Measurements from ENCODE around the gene PASK.

DNA sequence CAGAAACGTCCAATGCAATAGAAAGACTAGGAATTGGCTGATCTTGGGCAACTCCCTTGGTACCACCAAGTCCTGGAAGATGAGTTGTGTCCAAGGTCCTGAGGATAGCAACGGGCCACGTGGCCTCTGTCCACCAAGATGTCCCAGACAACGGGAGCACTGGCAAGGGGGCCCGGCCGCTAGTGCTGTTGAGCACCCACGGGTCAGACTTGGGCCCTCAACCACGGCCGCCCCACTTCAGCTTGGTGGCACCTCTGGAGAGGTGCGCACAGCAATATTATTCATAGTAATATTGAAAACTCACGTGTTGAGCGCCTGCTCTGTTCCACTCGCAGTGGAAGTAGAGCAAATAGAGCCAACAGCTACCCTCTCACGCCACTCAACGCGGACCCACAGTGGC is 19.0 kb downstream of the PASK start:
- no peak for TF ChIP-seq EP300 (conservative IDR thresholded peaks at IDR 0.05; ENCODE audit: poor library complexity, severe bottlenecking)
- TF ChIP-seq, protein P1, sequence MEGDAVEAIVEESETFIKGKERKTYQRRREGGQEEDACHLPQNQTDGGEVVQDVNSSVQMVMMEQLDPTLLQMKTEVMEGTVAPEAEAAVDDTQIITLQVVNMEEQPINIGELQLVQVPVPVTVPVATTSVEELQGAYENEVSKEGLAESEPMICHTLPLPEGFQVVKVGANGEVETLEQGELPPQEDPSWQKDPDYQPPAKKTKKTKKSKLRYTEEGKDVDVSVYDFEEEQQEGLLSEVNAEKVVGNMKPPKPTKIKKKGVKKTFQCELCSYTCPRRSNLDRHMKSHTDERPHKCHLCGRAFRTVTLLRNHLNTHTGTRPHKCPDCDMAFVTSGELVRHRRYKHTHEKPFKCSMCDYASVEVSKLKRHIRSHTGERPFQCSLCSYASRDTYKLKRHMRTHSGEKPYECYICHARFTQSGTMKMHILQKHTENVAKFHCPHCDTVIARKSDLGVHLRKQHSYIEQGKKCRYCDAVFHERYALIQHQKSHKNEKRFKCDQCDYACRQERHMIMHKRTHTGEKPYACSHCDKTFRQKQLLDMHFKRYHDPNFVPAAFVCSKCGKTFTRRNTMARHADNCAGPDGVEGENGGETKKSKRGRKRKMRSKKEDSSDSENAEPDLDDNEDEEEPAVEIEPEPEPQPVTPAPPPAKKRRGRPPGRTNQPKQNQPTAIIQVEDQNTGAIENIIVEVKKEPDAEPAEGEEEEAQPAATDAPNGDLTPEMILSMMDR (IDR thresholded peaks at IDR 0.05; ENCODE audit: poor library complexity, severe bottlenecking) = no peak
- no peak for TF ChIP-seq EZH2 (IDR thresholded peaks at IDR 0.05; ENCODE audit: borderline replicate concordance, insufficient read depth, low read length, poor library complexity, severe bottlenecking)
- TF ChIP-seq MXI1 (conservative IDR thresholded peaks at IDR 0.05; ENCODE audit: poor library complexity, severe bottlenecking) = no peak
- TF ChIP-seq, protein P2, sequence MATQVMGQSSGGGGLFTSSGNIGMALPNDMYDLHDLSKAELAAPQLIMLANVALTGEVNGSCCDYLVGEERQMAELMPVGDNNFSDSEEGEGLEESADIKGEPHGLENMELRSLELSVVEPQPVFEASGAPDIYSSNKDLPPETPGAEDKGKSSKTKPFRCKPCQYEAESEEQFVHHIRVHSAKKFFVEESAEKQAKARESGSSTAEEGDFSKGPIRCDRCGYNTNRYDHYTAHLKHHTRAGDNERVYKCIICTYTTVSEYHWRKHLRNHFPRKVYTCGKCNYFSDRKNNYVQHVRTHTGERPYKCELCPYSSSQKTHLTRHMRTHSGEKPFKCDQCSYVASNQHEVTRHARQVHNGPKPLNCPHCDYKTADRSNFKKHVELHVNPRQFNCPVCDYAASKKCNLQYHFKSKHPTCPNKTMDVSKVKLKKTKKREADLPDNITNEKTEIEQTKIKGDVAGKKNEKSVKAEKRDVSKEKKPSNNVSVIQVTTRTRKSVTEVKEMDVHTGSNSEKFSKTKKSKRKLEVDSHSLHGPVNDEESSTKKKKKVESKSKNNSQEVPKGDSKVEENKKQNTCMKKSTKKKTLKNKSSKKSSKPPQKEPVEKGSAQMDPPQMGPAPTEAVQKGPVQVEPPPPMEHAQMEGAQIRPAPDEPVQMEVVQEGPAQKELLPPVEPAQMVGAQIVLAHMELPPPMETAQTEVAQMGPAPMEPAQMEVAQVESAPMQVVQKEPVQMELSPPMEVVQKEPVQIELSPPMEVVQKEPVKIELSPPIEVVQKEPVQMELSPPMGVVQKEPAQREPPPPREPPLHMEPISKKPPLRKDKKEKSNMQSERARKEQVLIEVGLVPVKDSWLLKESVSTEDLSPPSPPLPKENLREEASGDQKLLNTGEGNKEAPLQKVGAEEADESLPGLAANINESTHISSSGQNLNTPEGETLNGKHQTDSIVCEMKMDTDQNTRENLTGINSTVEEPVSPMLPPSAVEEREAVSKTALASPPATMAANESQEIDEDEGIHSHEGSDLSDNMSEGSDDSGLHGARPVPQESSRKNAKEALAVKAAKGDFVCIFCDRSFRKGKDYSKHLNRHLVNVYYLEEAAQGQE (IDR thresholded peaks at IDR 0.05; ENCODE audit: borderline replicate concordance) = no peak
